Parathyroid adenoma (tissue), 2 donors: ENCODE data around the gene DISC1.

Experiments used
- H2AFZ ChIP-seq: fragments of 300-600 bp; sonication (generic); one replicate; pipeline ENCODE4 v1.7.0; 2017; ENCODE audit warnings: antibody characterized with exemption, mild to moderate bottlenecking
- H3K27ac ChIP-seq: fragments of 300-600 bp; sonication (generic); one replicate; pipeline ENCODE4 v1.7.0; 2017
- H3K27me3 ChIP-seq: fragments of 300-600 bp; sonication (generic); one replicate; pipeline ENCODE4 v1.7.0; 2017; ENCODE audit warnings: low read length; ENCODE audit not compliant: control insufficient read depth, insufficient read depth
- H3K36me3 ChIP-seq: fragments of 300-600 bp; sonication (generic); one replicate; pipeline ENCODE4 v1.7.0; 2017; ENCODE audit warnings: low read length; ENCODE audit not compliant: control insufficient read depth, insufficient read depth
- H3K4me1 ChIP-seq: fragments of 300-600 bp; sonication (generic); one replicate; pipeline ENCODE4 v1.7.0; 2017; ENCODE audit warnings: control low read depth
- H3K4me2 ChIP-seq: fragments of 300-600 bp; sonication (generic); one replicate; pipeline ENCODE4 v1.7.0; 2017; ENCODE audit warnings: low read length
- H3K4me3 ChIP-seq: fragments of 300-600 bp; sonication (generic); one replicate; pipeline ENCODE4 v1.7.0; 2017; ENCODE audit warnings: low read depth, low read length
- H3K79me2 ChIP-seq: fragments of 300-600 bp; sonication (generic); one replicate; pipeline ENCODE4 v1.7.0; 2017; ENCODE audit warnings: control low read depth
- H3K9ac ChIP-seq: fragments of 300-600 bp; sonication (generic); one replicate; pipeline ENCODE4 v1.7.0; 2017; ENCODE audit warnings: mild to moderate bottlenecking
- H3K9me3 ChIP-seq: fragments of 300-600 bp; sonication (generic); one replicate; pipeline ENCODE4 v1.7.0; 2017; ENCODE audit warnings: low read length; ENCODE audit not compliant: control insufficient read depth
- TF ChIP-seq, protein P1 (sequence below): fragments of 300-600 bp; sonication (generic); IDR thresholded peaks from one replicate; pipeline ENCODE4 v1.7.0; 2017; ENCODE audit warnings: antibody characterized with exemption, mild to moderate bottlenecking
- donor health status: primary hyperparathyroidism.

The DISC1 gene

DNA sequence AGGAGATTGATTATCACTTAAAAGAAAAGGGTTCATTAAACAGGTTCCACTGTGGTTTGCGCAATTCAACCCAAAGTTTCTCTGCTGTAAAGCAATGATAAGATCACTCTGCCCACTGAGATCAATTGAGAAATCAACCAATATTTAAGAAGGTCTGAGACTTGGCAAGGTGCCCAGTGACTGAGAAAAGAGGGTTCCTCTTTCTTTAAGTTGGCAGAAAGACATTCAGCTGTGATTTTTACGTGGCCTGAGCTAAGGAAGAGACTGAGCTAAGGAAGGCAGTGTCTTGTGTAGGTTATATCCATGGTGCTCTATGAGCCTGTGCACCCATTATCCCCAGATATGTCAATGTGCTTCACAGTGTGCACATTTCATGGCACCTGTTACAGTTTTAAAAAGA, 344.1 kb downstream of the DISC1 start:
- H3K9me3 ChIP-seq, result no peaks in the 10 kb centered on the region
- H3K36me3 ChIP-seq, result no peaks in the 10 kb centered on the region
- H3K4me1 ChIP-seq, result peaks cover 9% of the 10 kb centered on the region
- no peak overlapping the region for H3K4me2 ChIP-seq
- TF ChIP-seq, protein P1, sequence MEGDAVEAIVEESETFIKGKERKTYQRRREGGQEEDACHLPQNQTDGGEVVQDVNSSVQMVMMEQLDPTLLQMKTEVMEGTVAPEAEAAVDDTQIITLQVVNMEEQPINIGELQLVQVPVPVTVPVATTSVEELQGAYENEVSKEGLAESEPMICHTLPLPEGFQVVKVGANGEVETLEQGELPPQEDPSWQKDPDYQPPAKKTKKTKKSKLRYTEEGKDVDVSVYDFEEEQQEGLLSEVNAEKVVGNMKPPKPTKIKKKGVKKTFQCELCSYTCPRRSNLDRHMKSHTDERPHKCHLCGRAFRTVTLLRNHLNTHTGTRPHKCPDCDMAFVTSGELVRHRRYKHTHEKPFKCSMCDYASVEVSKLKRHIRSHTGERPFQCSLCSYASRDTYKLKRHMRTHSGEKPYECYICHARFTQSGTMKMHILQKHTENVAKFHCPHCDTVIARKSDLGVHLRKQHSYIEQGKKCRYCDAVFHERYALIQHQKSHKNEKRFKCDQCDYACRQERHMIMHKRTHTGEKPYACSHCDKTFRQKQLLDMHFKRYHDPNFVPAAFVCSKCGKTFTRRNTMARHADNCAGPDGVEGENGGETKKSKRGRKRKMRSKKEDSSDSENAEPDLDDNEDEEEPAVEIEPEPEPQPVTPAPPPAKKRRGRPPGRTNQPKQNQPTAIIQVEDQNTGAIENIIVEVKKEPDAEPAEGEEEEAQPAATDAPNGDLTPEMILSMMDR, result no peak
- no peak overlapping the region for H3K9ac ChIP-seq
- H3K27ac ChIP-seq, result no peak overlapping the region
- no peak overlapping the region for H3K4me3 ChIP-seq
- H2AFZ ChIP-seq, result no peak overlapping the region
- no peaks in the 10 kb centered on the region for H3K79me2 ChIP-seq
- no peaks in the 10 kb centered on the region for H3K27me3 ChIP-seq

DNA sequence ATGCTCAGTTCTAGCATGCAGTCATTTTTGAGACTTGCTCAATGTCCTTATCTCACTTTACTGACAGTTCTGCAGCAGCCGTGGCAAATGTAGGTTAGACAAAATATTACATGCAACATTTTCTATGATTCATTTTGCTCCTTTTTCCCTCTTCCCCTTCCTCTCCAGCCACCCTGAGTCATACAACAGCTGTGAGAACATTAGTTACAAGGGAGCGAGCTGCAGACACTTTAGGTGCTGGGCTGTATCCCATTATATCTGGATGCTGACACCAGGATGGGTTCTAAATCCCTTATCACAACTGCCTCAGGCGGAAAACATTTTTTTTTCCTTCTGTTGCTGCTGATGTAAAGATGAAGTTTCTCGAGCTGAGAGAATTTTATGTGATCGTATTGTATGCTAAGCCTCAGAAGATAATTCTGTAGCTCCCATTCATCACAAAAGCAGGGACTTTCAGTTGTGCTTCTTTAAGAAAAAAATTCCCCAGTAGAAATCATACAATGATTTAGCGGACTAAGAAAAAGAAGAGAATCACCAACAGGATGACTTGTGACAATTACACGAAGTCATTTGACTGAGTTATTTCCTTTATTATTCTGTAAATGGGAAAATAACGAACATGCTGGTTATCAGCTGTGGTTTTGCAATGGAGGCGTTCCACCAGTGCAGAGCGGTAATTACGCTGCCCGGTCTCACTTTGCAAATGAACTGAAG, 345.0 kb downstream of the DISC1 start:
- H3K36me3 ChIP-seq, result no peaks in the 10 kb centered on the region
- no peaks in the 10 kb centered on the region for H3K9me3 ChIP-seq
- no peak overlapping the region for H3K4me2 ChIP-seq
- no peak overlapping the region for H2AFZ ChIP-seq
- H3K79me2 ChIP-seq, result no peaks in the 10 kb centered on the region
- no peaks in the 10 kb centered on the region for H3K27me3 ChIP-seq
- H3K9ac ChIP-seq, result no peak overlapping the region
- H3K4me1 ChIP-seq, result peaks cover 9% of the 10 kb centered on the region
- no peak overlapping the region for H3K4me3 ChIP-seq
- TF ChIP-seq, protein P1, result no peak
- H3K27ac ChIP-seq, result no peak overlapping the region

DNA sequence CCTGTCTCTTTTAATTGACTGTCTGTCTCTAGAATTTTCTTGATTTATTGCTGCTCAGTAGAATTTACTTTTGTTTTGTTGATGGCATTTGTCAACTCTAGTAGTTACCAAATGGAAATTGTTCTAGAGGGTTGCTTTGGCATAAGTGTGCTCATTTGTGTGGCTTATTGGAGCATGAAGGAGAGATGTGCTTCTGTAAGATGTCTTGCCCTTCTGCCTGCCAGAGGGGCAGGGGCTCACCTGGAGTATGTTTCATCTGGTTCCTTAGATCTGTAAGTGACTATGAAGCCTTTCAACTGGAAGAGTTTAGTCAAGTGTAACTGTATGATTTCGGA, 345.5 kb downstream of the DISC1 start:
- TF ChIP-seq, protein P1, result no peak
- no peak overlapping the region for H3K27ac ChIP-seq
- no peak overlapping the region for H3K9ac ChIP-seq
- H3K79me2 ChIP-seq, result no peaks in the 10 kb centered on the region
- no peaks in the 10 kb centered on the region for H3K27me3 ChIP-seq
- no peak overlapping the region for H3K4me2 ChIP-seq
- H3K4me3 ChIP-seq, result no peak overlapping the region
- H3K4me1 ChIP-seq, result peaks cover 9% of the 10 kb centered on the region
- no peaks in the 10 kb centered on the region for H3K36me3 ChIP-seq
- no peak overlapping the region for H2AFZ ChIP-seq
- H3K9me3 ChIP-seq, result no peaks in the 10 kb centered on the region

DNA sequence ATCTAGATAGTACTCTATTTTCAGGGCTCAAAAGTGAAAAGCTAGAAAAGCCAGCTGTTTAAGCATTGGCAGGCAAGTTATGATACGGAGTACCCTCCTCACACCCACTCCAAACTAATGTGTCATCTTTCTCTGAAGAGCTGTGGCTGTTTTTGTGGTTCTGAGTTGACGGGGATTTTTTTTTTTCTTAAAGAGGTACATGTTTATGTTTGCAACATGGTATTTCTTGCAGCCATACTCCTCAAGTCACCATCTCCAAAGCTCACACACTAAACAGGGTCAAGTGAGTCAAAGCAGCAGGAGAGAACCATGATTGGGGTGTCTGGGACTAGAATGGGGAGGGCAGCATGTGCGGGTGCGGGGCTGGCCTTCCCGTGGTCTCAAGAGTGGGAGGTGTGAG, 347.2 kb downstream of the DISC1 start:
- H3K4me1 ChIP-seq, result peaks cover 9% of the 10 kb centered on the region
- no peaks in the 10 kb centered on the region for H3K79me2 ChIP-seq
- H3K9ac ChIP-seq, result no peak overlapping the region
- H3K9me3 ChIP-seq, result no peaks in the 10 kb centered on the region
- no peak overlapping the region for H3K27ac ChIP-seq
- no peak overlapping the region for H3K4me2 ChIP-seq
- no peaks in the 10 kb centered on the region for H3K27me3 ChIP-seq
- no peak overlapping the region for H3K4me3 ChIP-seq
- no peaks in the 10 kb centered on the region for H3K36me3 ChIP-seq
- no peak overlapping the region for H2AFZ ChIP-seq
- TF ChIP-seq, protein P1, result no peak

DNA sequence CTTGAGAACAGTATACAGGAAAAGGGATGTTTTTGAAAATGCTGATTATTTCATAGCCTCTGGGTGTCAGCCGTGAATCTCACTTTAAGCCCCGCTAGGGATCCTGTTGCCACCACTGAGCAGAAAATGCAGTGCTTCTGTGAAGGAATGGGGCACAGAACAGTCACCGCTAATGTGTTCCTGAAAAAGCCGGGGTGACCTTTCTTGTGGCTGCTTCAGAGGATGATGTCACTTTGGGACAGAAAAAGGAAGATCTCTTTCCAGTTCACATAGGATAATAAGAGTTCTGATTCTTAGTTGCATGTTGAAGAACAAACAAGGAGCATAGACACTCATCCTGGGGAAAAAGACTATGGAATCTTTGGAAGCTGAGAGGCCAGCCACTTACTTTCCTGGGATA, 349.6 kb downstream of the DISC1 start:
- Histone ChIP-seq H3K4me2 (no peak overlapping the region), H3K9ac (no peak overlapping the region), H3K9me3 (no peaks in the 10 kb centered on the region), H3K27me3 (no peaks in the 10 kb centered on the region), H3K4me3 (no peak overlapping the region), H3K27ac (no peak overlapping the region), H3K36me3 (no peaks in the 10 kb centered on the region), H3K4me1 (peaks cover 5% of the 10 kb centered on the region), H3K79me2 (no peaks in the 10 kb centered on the region), H2AFZ (no peak overlapping the region)
- TF ChIP-seq, protein P1, result no peak
